MM.1S (cell line): ENCODE data around the gene PAPPA.

Source experiments
- DNase-seq: peaks from one replicate; pipeline ENCODE4 v3.0.0-alpha.2; 2015
- H2AFZ ChIP-seq: fragments of 300-600 bp; sonication (generic); 2 replicates; pipeline ENCODE4 v1.6.0; 2016; ENCODE audit warnings: antibody characterized with exemption, low read length
- H3F3A ChIP-seq: fragments of 300-600 bp; sonication (generic); 2 replicates; pipeline ENCODE4 v1.6.1; 2016; ENCODE audit warnings: mild to moderate bottlenecking, antibody characterized with exemption, low read length, moderate library complexity, mixed read lengths; ENCODE audit not compliant: insufficient read depth
- H3K27ac ChIP-seq: fragments of 300-600 bp; sonication (generic); 2 replicates; pipeline ENCODE4 v1.5.1; 2016; ENCODE audit warnings: mild to moderate bottlenecking, low read length
- H3K27me3 ChIP-seq: fragments of 300-600 bp; sonication (generic); replicated peaks from 2 replicates; pipeline ENCODE4 v1.6.0; 2016; ENCODE audit warnings: low read length; ENCODE audit not compliant: insufficient read depth
- H3K36me3 ChIP-seq: fragments of 300-600 bp; sonication (generic); replicated peaks from 2 replicates; pipeline ENCODE4 v1.6.1; 2016; ENCODE audit warnings: mild to moderate bottlenecking, low read length, mixed read lengths; ENCODE audit not compliant: insufficient read depth
- H3K4me1 ChIP-seq: fragments of 300-600 bp; sonication (generic); 2 replicates; pipeline ENCODE4 v1.6.1; 2016; ENCODE audit warnings: low read length, mixed read lengths
- H3K4me2 ChIP-seq: fragments of 300-600 bp; sonication (generic); 2 replicates; pipeline ENCODE4 v1.6.0; 2016; ENCODE audit warnings: low read depth, low read length
- H3K4me3 ChIP-seq: fragments of 300-600 bp; sonication (generic); 2 replicates; pipeline ENCODE4 v1.5.1; 2016; ENCODE audit warnings: low read length, mixed read lengths
- H3K79me2 ChIP-seq: fragments of 300-600 bp; sonication (generic); 2 replicates; pipeline ENCODE4 v1.6.1; 2016; ENCODE audit warnings: mixed run types, low read length, mixed read lengths
- H3K9ac ChIP-seq: fragments of 300-600 bp; sonication (generic); 2 replicates; pipeline ENCODE4 v1.6.1; 2016; ENCODE audit warnings: low read length, mixed read lengths
- H3K9me2 ChIP-seq: fragments of 300-600 bp; sonication (generic); replicated peaks from 2 replicates; pipeline ENCODE4 v1.6.1; 2016; ENCODE audit warnings: mild to moderate bottlenecking, low read length, mixed read lengths; ENCODE audit not compliant: insufficient read depth
- H3K9me3 ChIP-seq: fragments of 300-600 bp; sonication (generic); replicated peaks from 2 replicates; pipeline ENCODE4 v1.6.1; 2016; ENCODE audit warnings: mild to moderate bottlenecking, low read length, mixed read lengths; ENCODE audit not compliant: insufficient read depth
- H4K20me1 ChIP-seq: fragments of 300-600 bp; sonication (generic); 2 replicates; pipeline ENCODE4 v1.6.1; 2016; ENCODE audit warnings: mild to moderate bottlenecking, low read length, moderate library complexity, mixed read lengths; ENCODE audit not compliant: insufficient read depth
- CTCF ChIP-seq: fragments of 300-600 bp; sonication (generic); IDR thresholded peaks from 2 replicates; pipeline ENCODE4 v1.5.1; 2016; ENCODE audit warnings: antibody characterized with exemption, low read length, mixed read lengths
- EZH2 ChIP-seq: fragments of 300-600 bp; sonication (generic); optimal IDR thresholded peaks from 2 replicates; pipeline ENCODE3; 2017; ENCODE audit warnings: low read depth, mild to moderate bottlenecking, antibody characterized with exemption, low read length, mixed read lengths
- EZH2phosphoT487 ChIP-seq: fragments of 300-600 bp; sonication (generic); IDR thresholded peaks from 2 replicates; pipeline ENCODE4 v1.6.1; 2018; ENCODE audit warnings: antibody characterized with exemption, low read length

Gene PAPPA

GRCh38 chr9:116358251-116358650, 204.7 kb downstream of the PAPPA start:
- Histone ChIP-seq H3K27me3 (no peaks in the 10 kb centered on the region), H4K20me1 (no peaks in the 10 kb centered on the region), H3K4me1 (no peaks in the 10 kb centered on the region), H3F3A (no peaks in the 10 kb centered on the region), H3K4me2 (no peak overlapping the region), H3K36me3 (no peaks in the 10 kb centered on the region), H3K4me3 (no peak overlapping the region), H2AFZ (no peak overlapping the region), H3K9ac (no peak overlapping the region), H3K9me3 (no peaks in the 10 kb centered on the region), H3K9me2 (no peaks in the 10 kb centered on the region), H3K79me2 (no peaks in the 10 kb centered on the region), H3K27ac (no peak overlapping the region)
- no peak for DNase-seq
- TF ChIP-seq EZH2 (no peak), EZH2phosphoT487 (no peak), CTCF (no peak)

- H4K20me1 ChIP-seq = no peaks in the 10 kb centered on the region
- H3K36me3 ChIP-seq = no peaks in the 10 kb centered on the region
- H3K4me3 ChIP-seq = no peak overlapping the region
- no peaks in the 10 kb centered on the region for H3K27me3 ChIP-seq
- no peak overlapping the region for H3K27ac ChIP-seq
- no peaks in the 10 kb centered on the region for H3K4me1 ChIP-seq
- no peaks in the 10 kb centered on the region for H3F3A ChIP-seq
- H2AFZ ChIP-seq = no peak overlapping the region
- H3K9me3 ChIP-seq = no peaks in the 10 kb centered on the region
- TF ChIP-seq EZH2 (no peak), EZH2phosphoT487 (no peak), CTCF (no peak)
- H3K79me2 ChIP-seq = no peaks in the 10 kb centered on the region
- H3K4me2 ChIP-seq = no peak overlapping the region
- no peak overlapping the region for H3K9ac ChIP-seq
- no peak for DNase-seq
- no peaks in the 10 kb centered on the region for H3K9me2 ChIP-seq
Measured at GRCh38 chr9:116360016-116360415, 206.4 kb downstream of the PAPPA start.

GRCh38 chr9:116360989-116361388, 207.4 kb downstream of the PAPPA start:
- H2AFZ ChIP-seq = no peak overlapping the region
- H3K9ac ChIP-seq = no peak overlapping the region
- DNase-seq = no peak
- no peaks in the 10 kb centered on the region for H4K20me1 ChIP-seq
- H3K79me2 ChIP-seq = no peaks in the 10 kb centered on the region
- TF ChIP-seq CTCF = no peak
- no peak for TF ChIP-seq EZH2phosphoT487
- TF ChIP-seq EZH2 = no peak
- no peaks in the 10 kb centered on the region for H3K4me1 ChIP-seq
- H3K4me2 ChIP-seq = no peak overlapping the region
- no peaks in the 10 kb centered on the region for H3K9me2 ChIP-seq
- no peak overlapping the region for H3K4me3 ChIP-seq
- no peaks in the 10 kb centered on the region for H3K27me3 ChIP-seq
- no peak overlapping the region for H3K27ac ChIP-seq
- H3K36me3 ChIP-seq = no peaks in the 10 kb centered on the region
- H3K9me3 ChIP-seq = no peaks in the 10 kb centered on the region
- no peaks in the 10 kb centered on the region for H3F3A ChIP-seq
